ENCODE results near the gene MOB3C. TPM values are rescaled to one million over a fixed set of nuclear protein-coding genes. Genes with fewer than 3 reads are reported as not detected.

The MOB3C gene
- polyA plus RNA-seq, 1 donor (not counting 4 experiments of a cell fraction or from before 2014, with no cell fraction given), result 18.4 TPM

- H3K9ac ChIP-seq (ENCODE audit: control insufficient read depth, extremely low read depth, insufficient read depth, low read length), result no peak overlapping the region
These were observed 11.4 kb downstream of the MOB3C start for GRCh38 chr1:46605232-46605631.

GRCh38 chr1:46603858-46604549, 12.6 kb downstream of the MOB3C start, which contains the start of gene MKNK1:
Gene MKNK1 (minus strand): TSS chr1:46604268. CDS start chr1:46583327, 20,941 bp downstream.
- H3K9me1 ChIP-seq (ENCODE audit: control insufficient read depth, extremely low read depth, insufficient read depth, low read length), result no peaks in the 10 kb centered on the region
- H3K4me1 ChIP-seq (ENCODE audit: control insufficient read depth, extremely low read depth, insufficient read depth, low read length), result peaks cover 40% of the 10 kb centered on the region
- peaks cover 13% of the 10 kb centered on the region in 2 experiments for H3K36me3 ChIP-seq (ENCODE audit: control insufficient read depth in 2 of 2, extremely low read depth in 1 of 2, insufficient read depth in 2 of 2, low read length in 2 of 2)
- peak within 1 kb of the TSS; percentile 49 for H3K27ac ChIP-seq (ENCODE audit: control insufficient read depth, insufficient read depth, low read length)
- no peaks in the 10 kb centered on the region for H3K27me3 ChIP-seq (ENCODE audit: control insufficient read depth, extremely low read depth, insufficient read depth, low read length)
- dilution Hi-C loops (cut with MboI; ENCODE audit: extremely low pct_ligation_motif_present, low sequenced_read_pairs), result no loop called here
- FAIRE-seq (peak; percentile 77), DNase-seq (ENCODE audit: low read depth, low spot score) (peak; percentile 80)
- H3K9ac ChIP-seq (ENCODE audit: control insufficient read depth, extremely low read depth, insufficient read depth, low read length), result peak within 1 kb of the TSS; percentile 87
- H4K20me1 ChIP-seq (ENCODE audit: control insufficient read depth, extremely low read depth, insufficient read depth, low read length), result no peaks in the 10 kb centered on the region
- H3K79me2 ChIP-seq (ENCODE audit: control insufficient read depth, insufficient read depth, low read length), result peaks cover 32% of the 10 kb centered on the region
- TF ChIP-seq CTCF (optimal IDR thresholded peaks at IDR 0.05 in 1 of 3, IDR thresholded peaks at IDR 0.05 in 1 of 3, conservative IDR thresholded peaks at IDR 0.05 in 1 of 3; ENCODE audit: extremely low read depth in 1 of 3, insufficient read depth in 2 of 3, low read length in 3 of 3) (peak in 1 of 3 experiments; percentile 3), EZH2 (IDR thresholded peaks at IDR 0.05; ENCODE audit: low read length) (no peak)
- H2AFZ ChIP-seq (ENCODE audit: control insufficient read depth, low read length), result peak within 1 kb of the TSS; percentile 80
- peak within 1 kb of the TSS; percentile 88 for H3K4me2 ChIP-seq (ENCODE audit: control insufficient read depth, extremely low read depth, insufficient read depth, low read depth, low read length)
- peak within 1 kb of the TSS; percentile 80 to 95 (median 86) for H3K4me3 ChIP-seq (ENCODE audit: control insufficient read depth in 2 of 3, extremely low read depth in 1 of 3, insufficient read depth in 2 of 3, low read depth in 1 of 3, low read length in 3 of 3)
- H3K9me3 ChIP-seq (ENCODE audit: control insufficient read depth, low read depth, low read length), result no peaks in the 10 kb centered on the region

More at GRCh38 chr1:46605232-46605631, 11.4 kb downstream of the MOB3C start:
- no peak overlapping the region for H3K4me3 ChIP-seq (ENCODE audit: control insufficient read depth in 2 of 3, extremely low read depth in 1 of 3, insufficient read depth in 2 of 3, low read depth in 1 of 3, low read length in 3 of 3)
- no peaks in the 10 kb centered on the region for H3K27me3 ChIP-seq (ENCODE audit: control insufficient read depth, extremely low read depth, insufficient read depth, low read length)
- DNase-seq (ENCODE audit: low read depth, low spot score), result no peak
- peaks cover 42% of the 10 kb centered on the region for H3K4me1 ChIP-seq (ENCODE audit: control insufficient read depth, extremely low read depth, insufficient read depth, low read length)
- FAIRE-seq, result no peak
- dilution Hi-C loops (cut with MboI; ENCODE audit: extremely low pct_ligation_motif_present, low sequenced_read_pairs), result no loop called here
- no peaks in the 10 kb centered on the region for H3K9me3 ChIP-seq (ENCODE audit: control insufficient read depth, low read depth, low read length)
- H2AFZ ChIP-seq (ENCODE audit: control insufficient read depth, low read length), result no peak overlapping the region
- H3K4me2 ChIP-seq (ENCODE audit: control insufficient read depth, extremely low read depth, insufficient read depth, low read depth, low read length), result no peak overlapping the region
- H3K27ac ChIP-seq (ENCODE audit: control insufficient read depth, insufficient read depth, low read length), result no peak overlapping the region
- TF ChIP-seq EZH2 (IDR thresholded peaks at IDR 0.05; ENCODE audit: low read length), result no peak
- TF ChIP-seq CTCF (optimal IDR thresholded peaks at IDR 0.05 in 1 of 3, IDR thresholded peaks at IDR 0.05 in 1 of 3, conservative IDR thresholded peaks at IDR 0.05 in 1 of 3; ENCODE audit: extremely low read depth in 1 of 3, insufficient read depth in 2 of 3, low read length in 3 of 3), result no peak
- H3K9me1 ChIP-seq (ENCODE audit: control insufficient read depth, extremely low read depth, insufficient read depth, low read length), result no peaks in the 10 kb centered on the region
- H4K20me1 ChIP-seq (ENCODE audit: control insufficient read depth, extremely low read depth, insufficient read depth, low read length), result no peaks in the 10 kb centered on the region
- H3K79me2 ChIP-seq (ENCODE audit: control insufficient read depth, insufficient read depth, low read length), result peaks cover 24% of the 10 kb centered on the region
- peaks cover 18% of the 10 kb centered on the region in 2 experiments for H3K36me3 ChIP-seq (ENCODE audit: control insufficient read depth in 2 of 2, extremely low read depth in 1 of 2, insufficient read depth in 2 of 2, low read length in 2 of 2)
